T47D (cell line): ENCODE measurements around the gene WDR54.
A peak's percentile ranks its signal among the peaks of the same experiment; 100 is the strongest.

Experiments
- DNase-seq, 2 experiments: peaks; one replicate each; pipeline versions ENCODE4 v3.0.0 to v3.0.0-alpha.2; 2011 to 2012; ENCODE audit warnings: low read depth in 1 of 2, low spot score in 1 of 2
- JUND ChIP-seq: IDR thresholded peaks from 2 replicates; pipeline ENCODE4 v1.6.1; 2012; ENCODE audit warnings: low read depth
- in situ Hi-C: cut with HindIII; loops from 2 replicates; pipeline ENCODE4 v1.10.0; 2016; ENCODE audit warnings: low sequenced_read_pairs, low pct_unique_long_range_greater_than_20kb

WDR54 gene

DNA sequence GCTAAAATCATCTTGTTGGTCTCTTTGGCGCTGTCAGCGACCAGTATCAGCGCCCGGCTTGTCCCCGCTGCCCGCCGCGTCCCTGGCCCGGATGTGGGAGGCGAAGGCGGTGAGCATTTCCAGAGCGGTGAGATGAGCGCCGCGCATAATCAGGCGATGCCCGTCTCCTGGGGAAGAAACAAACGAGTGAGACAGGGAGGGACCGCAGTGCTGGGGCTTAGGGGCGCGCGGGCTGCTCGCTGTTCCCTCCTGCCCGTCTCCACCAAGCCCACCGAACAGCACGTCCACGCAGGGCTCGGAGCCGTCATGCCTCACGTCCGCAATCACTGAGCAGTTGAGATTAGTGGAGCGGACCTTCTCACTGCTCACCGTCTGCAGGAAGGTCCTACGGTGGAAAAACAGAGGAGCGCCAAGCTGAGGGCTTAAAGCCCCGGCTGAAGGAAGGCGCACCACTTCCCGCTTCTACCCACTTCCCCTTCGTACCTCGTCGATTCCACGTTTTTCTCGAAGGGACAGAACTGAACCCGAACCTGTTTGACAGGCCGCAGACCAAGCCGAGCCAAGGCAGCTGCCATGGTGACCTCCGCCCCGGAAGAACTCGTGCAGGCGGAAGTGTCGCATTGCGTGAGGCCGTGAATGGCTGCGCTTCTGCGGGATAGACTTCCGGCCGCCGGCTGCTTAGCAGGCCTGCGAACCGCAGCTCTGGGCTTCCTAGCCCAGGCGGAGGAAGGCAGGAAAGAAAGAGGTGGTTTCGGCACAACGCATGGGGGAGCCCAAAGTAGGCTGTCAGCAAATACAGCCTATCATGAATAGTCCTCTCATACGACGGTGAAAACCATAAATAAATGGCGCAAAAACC, 50.8 kb downstream of the WDR54 start, which contains the start of gene MRPL53:
MRPL53 (minus strand) TSS at position 595 of the 859 bp plus-strand sequence; CDS start at position 575, 20 bp downstream.
- in situ Hi-C loops: no loop called here
- peak; percentile 21 to 96 for DNase-seq
- peak; percentile 36; the same call in 1 of the 2 replicates for TF ChIP-seq JUND

GRCh38 chr2:74472945-74473258, 51.4 kb downstream of the WDR54 start:
- in situ Hi-C loops: no loop called here
- TF ChIP-seq JUND: no peak
- DNase-seq: no peak

- in situ Hi-C loops: no loop called here
- TF ChIP-seq JUND: no peak
- no peak for DNase-seq
Measured at GRCh38 chr2:74474481-74474880, 53.0 kb downstream of the WDR54 start.

DNA sequence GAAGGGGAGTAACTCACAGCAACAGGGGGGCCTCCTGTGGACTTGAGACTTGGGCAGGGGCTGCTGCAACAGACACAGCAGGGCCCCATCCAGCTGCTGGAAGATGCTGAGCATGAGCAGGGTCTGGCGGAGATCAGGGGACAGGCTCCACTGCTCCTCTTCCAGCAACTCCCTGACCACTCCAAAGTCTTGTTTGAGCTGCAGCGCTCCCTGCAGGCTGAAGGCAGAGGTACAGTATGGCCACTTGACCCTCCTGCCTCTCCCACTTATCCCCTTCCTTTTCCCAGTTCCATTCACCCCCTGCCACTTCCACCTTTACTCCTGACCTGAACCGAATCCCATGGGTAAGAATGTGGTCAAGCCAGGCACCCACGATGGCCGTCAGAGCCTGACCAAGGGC, 53.4 kb downstream of the WDR54 start:
- in situ Hi-C loops: no loop called here
- no peak for DNase-seq

More for the DNA sequence above, 53.4 kb downstream of the WDR54 start:
- TF ChIP-seq JUND: no peak
